ENCODE measurements around the gene KCNJ6. TPM values are rescaled to one million over a fixed set of nuclear protein-coding genes. Genes with fewer than 3 reads are reported as not detected.
"Not testable (repeated sequence)": the region's sequence is repeated elsewhere in the genome, so short reads cannot be mapped to it uniquely, and the experiment has no call there.

Gene KCNJ6
- total RNA-seq, 2 donors from 2014 or later = not detected

GRCh38 chr21:37582590-37582989 is 333.7 kb downstream of the KCNJ6 start:
- H3K27ac Mint-ChIP-seq = peak overlapping the region; percentile 51
- no peak for DNase-seq
- H3K4me3 Mint-ChIP-seq = no peak overlapping the region
- H3K27me3 Mint-ChIP-seq = peaks cover 20% of the 10 kb centered on the region
- no peaks in the 10 kb centered on the region for H3K4me1 Mint-ChIP-seq
- ATAC-seq = no peak
- peaks cover 2% of the 10 kb centered on the region for H3K36me3 Mint-ChIP-seq (ENCODE audit: low read depth)
- H3K9me3 ChIP-seq (ENCODE audit: control insufficient read depth, low read length, poor library complexity, severe bottlenecking) = peaks cover 5% of the 10 kb centered on the region

- ATAC-seq (no peak), DNase-seq (no peak)
- Mint-ChIP-seq H3K27ac (no peak overlapping the region), H3K4me1 (no peaks in the 10 kb centered on the region), H3K4me3 (no peak overlapping the region), H3K36me3 (ENCODE audit: low read depth) (peaks cover 2% of the 10 kb centered on the region), H3K27me3 (peaks cover 23% of the 10 kb centered on the region)
- peaks cover 5% of the 10 kb centered on the region for H3K9me3 ChIP-seq (ENCODE audit: control insufficient read depth, low read length, poor library complexity, severe bottlenecking)
Measured at GRCh38 chr21:37580666-37581065, 335.6 kb downstream of the KCNJ6 start.

GRCh38 chr21:37579356-37579755 is 336.9 kb downstream of the KCNJ6 start:
- DNase-seq (no peak), ATAC-seq (no peak)
- Mint-ChIP-seq H3K4me3 (no peak overlapping the region), H3K36me3 (ENCODE audit: low read depth) (peaks cover 2% of the 10 kb centered on the region), H3K4me1 (no peaks in the 10 kb centered on the region), H3K27me3 (peaks cover 33% of the 10 kb centered on the region), H3K27ac (no peak overlapping the region)
- H3K9me3 ChIP-seq (ENCODE audit: control insufficient read depth, low read length, poor library complexity, severe bottlenecking) = peaks cover 5% of the 10 kb centered on the region

- H3K4me1 Mint-ChIP-seq = no peaks in the 10 kb centered on the region
- DNase-seq (no peak), ATAC-seq (no peak)
- H3K27ac Mint-ChIP-seq = no peak overlapping the region
- H3K27me3 Mint-ChIP-seq = peaks cover 30% of the 10 kb centered on the region
- H3K9me3 ChIP-seq (ENCODE audit: control insufficient read depth, low read length, poor library complexity, severe bottlenecking) = peaks cover 5% of the 10 kb centered on the region
- peaks cover 2% of the 10 kb centered on the region for H3K36me3 Mint-ChIP-seq (ENCODE audit: low read depth)
- no peak overlapping the region for H3K4me3 Mint-ChIP-seq
Measured at GRCh38 chr21:37578471-37579126, 337.7 kb downstream of the KCNJ6 start.

GRCh38 chr21:37576929-37577328 is 339.3 kb downstream of the KCNJ6 start:
- peaks cover 18% of the 10 kb centered on the region for H3K27me3 Mint-ChIP-seq
- not testable (repeated sequence) for ATAC-seq; H3K36me3 Mint-ChIP-seq (ENCODE audit: low read depth); H3K4me3 Mint-ChIP-seq; DNase-seq; H3K4me1 Mint-ChIP-seq; H3K9me3 ChIP-seq (ENCODE audit: control insufficient read depth, low read length, poor library complexity, severe bottlenecking); H3K27ac Mint-ChIP-seq

GRCh38 chr21:37575580-37575979 is 340.7 kb downstream of the KCNJ6 start:
- no peak for DNase-seq
- ATAC-seq = no peak
- H3K27me3 Mint-ChIP-seq = peaks cover 14% of the 10 kb centered on the region
- H3K27ac Mint-ChIP-seq = no peak overlapping the region
- H3K36me3 Mint-ChIP-seq (ENCODE audit: low read depth) = no peaks in the 10 kb centered on the region
- H3K4me1 Mint-ChIP-seq = no peaks in the 10 kb centered on the region
- H3K9me3 ChIP-seq (ENCODE audit: control insufficient read depth, low read length, poor library complexity, severe bottlenecking) = peaks cover 5% of the 10 kb centered on the region
- no peak overlapping the region for H3K4me3 Mint-ChIP-seq

- no peak for DNase-seq
- Mint-ChIP-seq H3K36me3 (ENCODE audit: low read depth) (no peaks in the 10 kb centered on the region), H3K27me3 (peaks cover 13% of the 10 kb centered on the region), H3K27ac (no peak overlapping the region), H3K4me1 (no peaks in the 10 kb centered on the region), H3K4me3 (no peak overlapping the region)
- peaks cover 4% of the 10 kb centered on the region for H3K9me3 ChIP-seq (ENCODE audit: control insufficient read depth, low read length, poor library complexity, severe bottlenecking)
- ATAC-seq = no peak
Measured at GRCh38 chr21:37574751-37575150, 341.5 kb downstream of the KCNJ6 start.

GRCh38 chr21:37574316-37574715 is 341.9 kb downstream of the KCNJ6 start:
- Mint-ChIP-seq H3K4me3 (no peak overlapping the region), H3K36me3 (ENCODE audit: low read depth) (no peaks in the 10 kb centered on the region), H3K27me3 (peaks cover 13% of the 10 kb centered on the region), H3K4me1 (no peaks in the 10 kb centered on the region), H3K27ac (no peak overlapping the region)
- no peaks in the 10 kb centered on the region for H3K9me3 ChIP-seq (ENCODE audit: control insufficient read depth, low read length, poor library complexity, severe bottlenecking)
- DNase-seq = no peak
- no peak for ATAC-seq

- H3K4me3 Mint-ChIP-seq = no peak overlapping the region
- H3K9me3 ChIP-seq (ENCODE audit: control insufficient read depth, low read length, poor library complexity, severe bottlenecking) = no peaks in the 10 kb centered on the region
- no peaks in the 10 kb centered on the region for H3K4me1 Mint-ChIP-seq
- H3K27me3 Mint-ChIP-seq = peaks cover 13% of the 10 kb centered on the region
- no peak overlapping the region for H3K27ac Mint-ChIP-seq
- DNase-seq (no peak), ATAC-seq (no peak)
- H3K36me3 Mint-ChIP-seq (ENCODE audit: low read depth) = no peaks in the 10 kb centered on the region
Measured at GRCh38 chr21:37571442-37571841, 344.8 kb downstream of the KCNJ6 start.

- Mint-ChIP-seq H3K27ac (no peak overlapping the region), H3K36me3 (ENCODE audit: low read depth) (no peaks in the 10 kb centered on the region), H3K4me1 (peaks cover 4% of the 10 kb centered on the region), H3K27me3 (no peaks in the 10 kb centered on the region), H3K4me3 (no peak overlapping the region)
- no peaks in the 10 kb centered on the region for H3K9me3 ChIP-seq (ENCODE audit: control insufficient read depth, low read length, poor library complexity, severe bottlenecking)
- no peak for ATAC-seq
- no peak for DNase-seq
Measured at GRCh38 chr21:37568916-37569315, 347.3 kb downstream of the KCNJ6 start.

- ATAC-seq (no peak), DNase-seq (no peak)
- no peak overlapping the region for H3K27ac Mint-ChIP-seq
- no peaks in the 10 kb centered on the region for H3K9me3 ChIP-seq (ENCODE audit: control insufficient read depth, low read length, poor library complexity, severe bottlenecking)
- no peaks in the 10 kb centered on the region for H3K36me3 Mint-ChIP-seq (ENCODE audit: low read depth)
- H3K27me3 Mint-ChIP-seq = no peaks in the 10 kb centered on the region
- H3K4me1 Mint-ChIP-seq = peaks cover 4% of the 10 kb centered on the region
- no peak overlapping the region for H3K4me3 Mint-ChIP-seq
Measured at GRCh38 chr21:37568415-37568814, 347.8 kb downstream of the KCNJ6 start.

GRCh38 chr21:37566790-37567615 is 349.3 kb downstream of the KCNJ6 start:
- Mint-ChIP-seq H3K27me3 (no peaks in the 10 kb centered on the region), H3K27ac (no peak overlapping the region), H3K4me3 (no peak overlapping the region), H3K36me3 (ENCODE audit: low read depth) (no peaks in the 10 kb centered on the region), H3K4me1 (peaks cover 4% of the 10 kb centered on the region)
- DNase-seq (no peak), ATAC-seq (no peak)
- H3K9me3 ChIP-seq (ENCODE audit: control insufficient read depth, low read length, poor library complexity, severe bottlenecking) = no peaks in the 10 kb centered on the region

- H3K27me3 Mint-ChIP-seq = no peaks in the 10 kb centered on the region
- peaks cover 4% of the 10 kb centered on the region for H3K4me1 Mint-ChIP-seq
- peak overlapping the region; percentile 96 for H3K27ac Mint-ChIP-seq
- ATAC-seq (no peak), DNase-seq (no peak)
- peak overlapping the region; percentile 82 for H3K4me3 Mint-ChIP-seq
- no peaks in the 10 kb centered on the region for H3K9me3 ChIP-seq (ENCODE audit: control insufficient read depth, low read length, poor library complexity, severe bottlenecking)
- H3K36me3 Mint-ChIP-seq (ENCODE audit: low read depth) = no peaks in the 10 kb centered on the region
Measured at GRCh38 chr21:37565530-37566223, 350.6 kb downstream of the KCNJ6 start.

Data from T-helper 17 cell (primary cell).